B cell (primary cell): ENCODE results near the gene DNAH8. TPM values are rescaled to one million over a fixed set of nuclear protein-coding genes. Genes with fewer than 3 reads are reported as not detected.

Source experiments
- ATAC-seq: fragments of 200-7000 bp; cut with Tn5 transposase; one replicate; pipeline ENCODE4 v1.10.0; 2021; ENCODE audit warnings: low read depth, mild to moderate bottlenecking, moderate number of reproducible peaks, moderate library complexity
- CTCF ChIA-PET: fragments of 350-600 bp; sonication (Branson Sonifier 250); formaldehyde crosslinking; loops from one replicate; lab custom pipeline; 2021; ENCODE audit warnings: antibody characterized with exemption, inconsistent platforms; lab: Charles Lee
- POLR2A ChIA-PET: fragments of 350-600 bp; sonication (Branson Sonifier 250); formaldehyde crosslinking; loops from one replicate; lab custom pipeline; 2021; ENCODE audit warnings: antibody characterized with exemption; lab: Charles Lee
- DNase-seq: peaks from one replicate; pipeline ENCODE4 v3.0.0; 2013
- H2AFZ ChIP-seq: 2 replicates; pipeline ENCODE4 v1.6.1; 2012; ENCODE audit warnings: mild to moderate bottlenecking, low read depth, low read length; ENCODE audit not compliant: insufficient read depth, poor library complexity, severe bottlenecking
- H3K27ac ChIP-seq, 2 donors: 1 replicate in 1 of 2; 2 replicates in 1 of 2; pipeline ENCODE4 v1.5.1; 2012 to 2013; ENCODE audit warnings: low read length in 2 of 2, mild to moderate bottlenecking in 2 of 2, moderate library complexity in 1 of 2
- H3K27me3 ChIP-seq, 4 experiments: fragments of 200-600 bp in 1 of 4; sonication (generic) in 1 of 4; replicated peaks in 1 of 4; 1 replicate in 2 of 4; 2 replicates in 2 of 4; pipeline versions ENCODE4 v1.6.1 to v1.7.0; 2013 to 2016; ENCODE audit warnings: low read length in 3 of 4, mild to moderate bottlenecking in 2 of 4, mixed read lengths in 1 of 4, moderate library complexity in 1 of 4; ENCODE audit not compliant: insufficient read depth in 4 of 4, control insufficient read depth in 3 of 4; ENCODE audit errors: control extremely low read depth in 1 of 4
- H3K36me3 ChIP-seq, 2 experiments: replicated peaks in 1 of 2; 1 replicate in 1 of 2; 2 replicates in 1 of 2; pipeline versions ENCODE4 v1.6.1 to v1.7.1; 2013; ENCODE audit warnings: low read length in 1 of 2; ENCODE audit not compliant: insufficient read depth in 2 of 2, control insufficient read depth in 1 of 2; ENCODE audit errors: control extremely low read depth in 1 of 2, extremely low read depth in 1 of 2
- H3K4me1 ChIP-seq, 2 donors: fragments of 200-600 bp in 1 of 2; sonication (generic) in 1 of 2; 1 replicate in 1 of 2; 2 replicates in 1 of 2; pipeline versions ENCODE4 v1.5.1 to v1.6.1; 2013 to 2017; ENCODE audit warnings: low read length in 2 of 2; ENCODE audit not compliant: control insufficient read depth in 2 of 2, insufficient read depth in 2 of 2
- H3K4me2 ChIP-seq: replicated peaks from 2 replicates; pipeline ENCODE3; 2012; ENCODE audit warnings: mild to moderate bottlenecking, low read depth, low read length; ENCODE audit not compliant: poor library complexity, severe bottlenecking
- H3K4me3 ChIP-seq, 5 experiments: fragments of 200-600 bp in 1 of 5; sonication (generic) in 1 of 5; 1 replicate in 3 of 5; 2 replicates in 2 of 5; pipeline versions ENCODE4 v1.5.1 to v1.7.0; 2011 to 2016; ENCODE audit warnings: low read length in 4 of 5, mild to moderate bottlenecking in 4 of 5, low read depth in 2 of 5, control low read depth in 1 of 5, moderate library complexity in 1 of 5; ENCODE audit not compliant: insufficient read depth in 1 of 5; ENCODE audit errors: control extremely low read depth in 1 of 5, extremely low read depth in 1 of 5
- H3K79me2 ChIP-seq: fragments of 200-600 bp; sonication (generic); one replicate; pipeline ENCODE4 v1.6.0; 2016; ENCODE audit warnings: low read length; ENCODE audit not compliant: control insufficient read depth, insufficient read depth
- H3K9ac ChIP-seq: fragments of 200-600 bp; sonication (generic); 2 replicates; pipeline ENCODE4 v1.6.1; 2017; ENCODE audit warnings: mild to moderate bottlenecking, low read length, moderate library complexity
- H3K9me3 ChIP-seq, 3 donors: one replicate each; pipeline versions ENCODE4 v1.6.1 to v1.7.1; 2013; ENCODE audit warnings: low read length in 2 of 3; ENCODE audit not compliant: control insufficient read depth in 2 of 3, insufficient read depth in 1 of 3; ENCODE audit errors: control extremely low read depth in 1 of 3
- H4K20me1 ChIP-seq: 2 replicates; pipeline ENCODE4 v1.6.0; 2012; ENCODE audit warnings: mild to moderate bottlenecking, low read length; ENCODE audit not compliant: insufficient read depth, control insufficient read depth, poor library complexity, severe bottlenecking
- H3K27ac Mint-ChIP-seq: one replicate; pipeline ENCODE4 v1.8.0; 2021; ENCODE audit warnings: mixed read lengths
- H3K27me3 Mint-ChIP-seq: one replicate; pipeline ENCODE4 v1.8.0; 2021; ENCODE audit warnings: mixed read lengths
- H3K4me1 Mint-ChIP-seq: one replicate; pipeline ENCODE4 v1.8.0; 2021; ENCODE audit warnings: mixed read lengths
- H3K4me3 Mint-ChIP-seq: one replicate; pipeline ENCODE4 v1.8.0; 2021; ENCODE audit warnings: mixed read lengths
- H3K9me3 Mint-ChIP-seq: one replicate; pipeline ENCODE4 v1.8.0; 2022; ENCODE audit warnings: mixed read lengths; ENCODE audit not compliant: insufficient read depth
- CTCF ChIP-seq: fragments of 200-600 bp; IDR thresholded peaks from one replicate; pipeline ENCODE4 v1.8.0; 2022; ENCODE audit warnings: antibody characterized with exemption, mild to moderate bottlenecking
- EZH2 ChIP-seq: IDR thresholded peaks from 2 replicates; pipeline ENCODE4 v1.6.1; 2012; ENCODE audit warnings: borderline replicate concordance, low read depth, mild to moderate bottlenecking, moderate library complexity, low read length; ENCODE audit not compliant: insufficient read depth, poor library complexity, severe bottlenecking
- WGBS: methylation state at CpG from one replicate; pipeline ENCODE4 v1.1.5; 2013; ENCODE audit warnings: missing lambda C conversion rate; ENCODE audit not compliant: insufficient coverage; 5-methylcytosine and 5-hydroxymethylcytosine counted together
- intact Hi-C: fragments of 100-400 bp; cut with micrococcal nuclease; formaldehyde crosslinking; loops from one replicate; pipeline ENCODE4 v1.10.0; 2022
- polyA plus RNA-seq: library from polyadenylated mRNA; depleted of rRNA; stranded (reverse); fragments of >200 nt; gene quantifications from 2 replicates; pipeline ENCODE4 v1.2.3, GENCODE V29; 2012
- total RNA-seq, 2 donors: library from RNA; stranded (reverse); fragments of 120-200 nt in 1 of 2; gene quantifications; 1 replicate in 1 of 2; 2 replicates in 1 of 2; pipeline versions ENCODE4 v1.2.3 to v1.2.4, GENCODE V29; 2013 to 2022

DNAH8 gene
- total and polyA plus RNA-seq, 2 donors (not counting 1 experiment from before 2014, with no cell fraction given) = 0.69 to 1.1 TPM

- peaks cover 28% of the 10 kb centered on the region for H3K27me3 Mint-ChIP-seq
- no peaks in the 10 kb centered on the region for H3K79me2 ChIP-seq
- peaks cover 3% of the 10 kb centered on the region for H3K9me3 Mint-ChIP-seq
- H3K9me3 ChIP-seq = peaks cover 0 to 5% (median 4%) of the 10 kb centered on the region in 3 donors
- ATAC-seq (no peak), DNase-seq (no peak)
- no peak for TF ChIP-seq EZH2
- TF ChIP-seq CTCF = no peak
- no peak overlapping the region for H2AFZ ChIP-seq
- H3K4me3 ChIP-seq = no peak overlapping the region
- H4K20me1 ChIP-seq = no peaks in the 10 kb centered on the region
- H3K36me3 ChIP-seq = no peaks in the 10 kb centered on the region
- H3K27ac ChIP-seq = no peak overlapping the region
- H3K27me3 ChIP-seq = peaks cover 0 to 4% (median 0%) of the 10 kb centered on the region in 4 experiments
- no peak overlapping the region for H3K9ac ChIP-seq
- ChIA-PET CTCF (no interaction called here), POLR2A (no interaction called here)
- intact Hi-C loops = no loop called here
- no peak overlapping the region for H3K4me3 Mint-ChIP-seq
- no peaks in the 10 kb centered on the region for H3K4me1 ChIP-seq
- no CpG with 5 or more reads among the region's 3 CpGs for WGBS
- no peak overlapping the region for H3K27ac Mint-ChIP-seq
- no peak overlapping the region for H3K4me2 ChIP-seq
- no peaks in the 10 kb centered on the region for H3K4me1 Mint-ChIP-seq
Observed at GRCh38 chr6:38736951-38737350, 21.8 kb downstream of the DNAH8 start.

GRCh38 chr6:38738261-38738660, 23.1 kb downstream of the DNAH8 start:
- intact Hi-C loops = no loop called here
- no peak for TF ChIP-seq EZH2
- TF ChIP-seq CTCF = no peak
- peaks cover 3% of the 10 kb centered on the region for H3K9me3 Mint-ChIP-seq
- ATAC-seq (no peak), DNase-seq (no peak)
- no peak overlapping the region for H3K27ac ChIP-seq
- H3K27me3 ChIP-seq = peaks cover 0 to 4% (median 0%) of the 10 kb centered on the region in 4 experiments
- H4K20me1 ChIP-seq = no peaks in the 10 kb centered on the region
- H3K9me3 ChIP-seq = peaks cover 0 to 5% (median 4%) of the 10 kb centered on the region in 3 donors
- ChIA-PET POLR2A (no interaction called here), CTCF (no interaction called here)
- no peaks in the 10 kb centered on the region for H3K4me1 ChIP-seq
- H3K4me1 Mint-ChIP-seq = no peaks in the 10 kb centered on the region
- H3K4me3 Mint-ChIP-seq = no peak overlapping the region
- H3K27ac Mint-ChIP-seq = no peak overlapping the region
- peaks cover 25% of the 10 kb centered on the region for H3K27me3 Mint-ChIP-seq
- H3K4me3 ChIP-seq = no peak overlapping the region
- H2AFZ ChIP-seq = no peak overlapping the region
- no peak overlapping the region for H3K4me2 ChIP-seq
- 100% methylated on average over 1 of the region's 3 CpGs for WGBS
- no peaks in the 10 kb centered on the region for H3K79me2 ChIP-seq
- H3K9ac ChIP-seq = no peak overlapping the region
- no peaks in the 10 kb centered on the region for H3K36me3 ChIP-seq
